ENCODE measurements around the gene GFRA1.

DNA sequence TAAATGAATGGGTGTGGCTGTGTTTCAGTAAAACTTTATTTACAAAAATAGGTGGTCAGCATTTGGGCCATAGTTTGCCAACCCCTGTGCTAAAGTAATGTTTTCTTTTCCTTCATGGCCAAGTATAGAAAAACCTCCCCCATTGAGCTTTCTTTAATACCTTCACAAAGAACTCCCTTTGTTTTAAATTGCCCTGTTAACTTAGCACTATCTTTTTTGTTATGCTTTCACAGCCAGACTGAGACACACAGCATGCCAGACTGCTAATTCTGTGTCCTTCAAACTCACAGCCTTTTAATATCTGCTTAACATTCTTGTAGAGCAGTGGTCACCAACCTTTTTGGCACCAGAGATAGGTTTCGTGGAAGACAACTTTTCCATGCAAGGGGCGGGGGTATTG lies 78.0 kb downstream of the GFRA1 start:
- TF ChIP-seq EP300 (IDR thresholded peaks at IDR 0.05) = no peak
- no peak for TF ChIP-seq POLR2AphosphoS5 (IDR thresholded peaks at IDR 0.05)
- TF ChIP-seq, protein P1, sequence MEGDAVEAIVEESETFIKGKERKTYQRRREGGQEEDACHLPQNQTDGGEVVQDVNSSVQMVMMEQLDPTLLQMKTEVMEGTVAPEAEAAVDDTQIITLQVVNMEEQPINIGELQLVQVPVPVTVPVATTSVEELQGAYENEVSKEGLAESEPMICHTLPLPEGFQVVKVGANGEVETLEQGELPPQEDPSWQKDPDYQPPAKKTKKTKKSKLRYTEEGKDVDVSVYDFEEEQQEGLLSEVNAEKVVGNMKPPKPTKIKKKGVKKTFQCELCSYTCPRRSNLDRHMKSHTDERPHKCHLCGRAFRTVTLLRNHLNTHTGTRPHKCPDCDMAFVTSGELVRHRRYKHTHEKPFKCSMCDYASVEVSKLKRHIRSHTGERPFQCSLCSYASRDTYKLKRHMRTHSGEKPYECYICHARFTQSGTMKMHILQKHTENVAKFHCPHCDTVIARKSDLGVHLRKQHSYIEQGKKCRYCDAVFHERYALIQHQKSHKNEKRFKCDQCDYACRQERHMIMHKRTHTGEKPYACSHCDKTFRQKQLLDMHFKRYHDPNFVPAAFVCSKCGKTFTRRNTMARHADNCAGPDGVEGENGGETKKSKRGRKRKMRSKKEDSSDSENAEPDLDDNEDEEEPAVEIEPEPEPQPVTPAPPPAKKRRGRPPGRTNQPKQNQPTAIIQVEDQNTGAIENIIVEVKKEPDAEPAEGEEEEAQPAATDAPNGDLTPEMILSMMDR (IDR thresholded peaks at IDR 0.05) = no peak
- TF ChIP-seq POLR2A (IDR thresholded peaks at IDR 0.05) = no peak
